Inferior parietal cortex (tissue), 1 donor: ENCODE measurements around the gene JAK3.
"Not testable (repeated sequence)": the region's sequence is repeated elsewhere in the genome, so short reads cannot be mapped to it uniquely, and the experiment has no call there.

ENCODE experiments used
- DNase-seq: peaks from one replicate; pipeline ENCODE4 v3.0.0-alpha.2; 2016; ENCODE audit errors: extremely low spot score

JAK3 gene

DNA sequence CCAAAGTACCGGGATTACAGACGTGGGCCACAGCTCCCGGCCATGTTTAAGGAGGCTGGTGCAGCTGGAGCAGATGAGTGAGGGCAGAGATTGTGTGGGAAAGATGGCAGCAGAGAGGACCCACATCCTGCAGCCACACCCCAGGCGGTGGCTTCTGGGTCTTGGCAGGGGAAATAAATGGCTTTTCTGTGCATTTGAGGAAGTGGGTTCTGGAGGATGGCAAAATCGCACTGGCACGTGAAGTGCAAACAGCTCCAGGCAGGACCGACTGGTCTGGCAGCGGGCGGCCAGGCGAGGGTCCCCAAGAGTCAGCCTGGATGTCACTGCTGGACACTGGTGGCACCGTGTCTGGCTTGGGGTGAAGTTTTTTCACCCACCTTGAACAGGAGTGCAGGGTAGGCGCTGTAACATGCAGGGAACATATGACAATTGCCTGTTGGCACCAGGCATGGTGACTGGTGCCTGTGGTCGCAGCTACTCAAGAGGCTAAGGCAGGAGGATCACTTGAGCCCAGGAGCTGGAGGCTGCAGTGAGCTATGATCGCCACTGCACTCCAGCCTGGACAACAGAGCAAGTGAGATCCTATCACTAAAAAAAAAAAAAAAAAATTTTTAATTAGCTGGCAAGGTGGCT, 44.4 kb downstream of the JAK3 start:
- DNase-seq, result no peak

DNA sequence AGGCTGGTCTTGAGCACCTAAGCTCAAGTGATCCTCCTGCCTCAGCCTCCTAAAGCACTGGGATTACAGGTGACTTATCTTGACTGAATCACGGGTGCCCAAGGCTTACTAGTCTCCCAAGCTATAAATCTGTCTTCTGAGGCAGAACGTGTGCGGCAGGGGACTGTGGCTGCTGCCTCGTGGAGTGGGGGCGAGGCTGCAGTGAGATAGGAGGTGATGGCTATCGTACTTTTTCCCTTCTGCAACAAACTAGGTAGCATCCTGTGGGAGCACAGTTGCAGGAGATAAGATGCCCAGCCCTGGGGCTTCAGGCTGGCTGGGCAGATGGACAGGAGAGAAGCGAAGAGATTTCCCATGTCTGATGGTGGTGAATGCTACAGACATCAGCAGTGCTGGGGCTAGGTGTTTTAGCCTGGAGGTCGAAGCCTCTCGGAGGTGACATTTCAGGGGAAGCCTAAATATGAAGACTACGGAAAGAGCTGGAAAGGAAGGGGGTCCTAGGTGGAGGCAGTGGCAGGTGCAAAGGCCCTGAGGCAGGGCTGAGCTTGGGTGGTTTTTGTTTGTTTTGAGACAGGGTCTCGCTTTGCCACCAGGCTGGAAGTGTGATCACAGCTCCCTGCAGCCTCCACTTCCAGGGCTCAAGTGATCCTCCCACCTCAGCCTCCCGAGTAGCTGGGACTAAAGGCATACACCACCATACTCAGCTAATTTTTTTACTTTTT, 45.5 kb downstream of the JAK3 start:
- DNase-seq, result no peak

DNA sequence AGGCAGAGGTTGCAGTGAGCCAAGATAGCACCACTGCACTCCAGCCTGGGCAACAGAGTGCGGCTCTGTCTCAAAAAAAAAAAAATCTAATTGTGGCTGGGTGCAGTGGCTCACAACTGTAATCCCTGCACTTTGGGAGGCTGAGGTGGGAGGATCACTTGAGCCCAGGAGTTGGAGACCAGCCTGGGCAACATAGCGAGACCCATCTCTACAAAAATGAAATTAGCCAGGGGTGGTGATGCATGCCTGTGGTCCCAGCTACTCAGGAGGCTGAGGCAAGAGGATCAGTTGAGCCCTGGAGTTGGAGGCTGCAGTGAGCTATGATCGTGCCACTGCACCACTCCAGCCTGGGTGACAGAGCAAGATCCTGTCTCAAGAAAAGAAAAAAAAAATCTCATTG, 49.2 kb downstream of the JAK3 start:
- not testable (repeated sequence) for DNase-seq

DNA sequence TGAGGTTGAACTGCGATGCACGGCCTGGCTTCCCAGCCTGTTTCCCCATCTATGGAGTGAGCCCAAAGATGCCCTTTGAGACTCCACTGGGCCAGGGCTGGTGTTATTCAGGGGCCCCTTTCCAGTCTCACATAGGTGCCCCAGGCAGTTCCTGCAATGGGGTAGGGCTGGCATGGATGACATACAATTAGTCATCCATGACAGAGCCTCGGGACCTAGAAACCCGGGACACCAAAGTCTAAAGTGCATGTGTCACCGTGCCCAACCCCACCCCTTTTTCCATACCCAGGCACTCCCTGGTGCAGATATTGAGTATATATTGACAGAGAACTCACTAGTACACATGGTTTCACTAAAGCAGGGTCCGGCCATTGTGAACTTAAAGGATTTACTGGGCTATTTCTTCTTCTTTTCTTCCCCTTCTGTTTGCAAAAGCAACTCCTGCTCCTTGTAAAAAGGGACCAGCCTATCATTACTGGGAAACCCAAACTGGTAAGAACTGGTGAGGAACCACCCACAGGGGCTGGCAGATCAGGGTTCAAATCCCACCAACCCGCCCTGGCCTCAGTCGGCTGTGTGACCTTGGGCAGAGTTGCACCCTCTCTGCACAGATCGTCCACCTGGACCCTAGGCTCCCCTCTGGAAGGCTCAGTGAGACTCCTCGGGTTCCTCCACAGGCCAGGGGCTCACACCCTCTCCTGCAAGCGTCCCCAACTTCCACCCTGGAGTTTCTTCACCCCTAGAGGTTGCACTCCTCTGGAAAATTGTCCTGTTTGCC, 50.2 kb downstream of the JAK3 start:
- DNase-seq, result no peak

DNA sequence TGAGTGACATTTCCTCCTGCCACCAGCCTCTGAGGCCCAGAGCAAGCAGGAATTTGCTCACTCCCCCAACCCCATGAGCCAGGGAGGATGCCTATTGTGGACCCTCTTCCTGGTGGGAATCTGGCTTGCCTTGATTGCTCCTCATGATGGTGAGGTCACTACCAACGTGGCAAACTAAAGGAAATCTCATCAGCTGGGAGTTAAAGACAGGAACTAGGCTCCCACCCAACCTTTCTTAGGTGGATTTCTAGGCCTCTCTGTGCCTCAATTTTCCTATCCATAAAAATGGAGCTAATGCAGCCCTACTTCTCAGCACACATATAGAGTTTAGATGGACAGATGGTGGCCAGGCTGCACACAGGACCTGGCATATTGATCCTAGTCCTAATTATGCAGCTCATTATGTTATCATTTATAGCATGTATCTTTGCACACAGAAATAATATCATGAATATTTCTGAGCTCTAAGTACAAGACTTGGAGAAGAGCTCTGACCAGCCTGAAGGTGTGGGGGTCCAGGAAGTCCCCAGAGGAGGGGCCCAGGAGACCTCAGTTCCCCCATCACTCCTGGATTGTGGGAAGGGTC, 50.9 kb downstream of the JAK3 start:
- no peak for DNase-seq

DNA sequence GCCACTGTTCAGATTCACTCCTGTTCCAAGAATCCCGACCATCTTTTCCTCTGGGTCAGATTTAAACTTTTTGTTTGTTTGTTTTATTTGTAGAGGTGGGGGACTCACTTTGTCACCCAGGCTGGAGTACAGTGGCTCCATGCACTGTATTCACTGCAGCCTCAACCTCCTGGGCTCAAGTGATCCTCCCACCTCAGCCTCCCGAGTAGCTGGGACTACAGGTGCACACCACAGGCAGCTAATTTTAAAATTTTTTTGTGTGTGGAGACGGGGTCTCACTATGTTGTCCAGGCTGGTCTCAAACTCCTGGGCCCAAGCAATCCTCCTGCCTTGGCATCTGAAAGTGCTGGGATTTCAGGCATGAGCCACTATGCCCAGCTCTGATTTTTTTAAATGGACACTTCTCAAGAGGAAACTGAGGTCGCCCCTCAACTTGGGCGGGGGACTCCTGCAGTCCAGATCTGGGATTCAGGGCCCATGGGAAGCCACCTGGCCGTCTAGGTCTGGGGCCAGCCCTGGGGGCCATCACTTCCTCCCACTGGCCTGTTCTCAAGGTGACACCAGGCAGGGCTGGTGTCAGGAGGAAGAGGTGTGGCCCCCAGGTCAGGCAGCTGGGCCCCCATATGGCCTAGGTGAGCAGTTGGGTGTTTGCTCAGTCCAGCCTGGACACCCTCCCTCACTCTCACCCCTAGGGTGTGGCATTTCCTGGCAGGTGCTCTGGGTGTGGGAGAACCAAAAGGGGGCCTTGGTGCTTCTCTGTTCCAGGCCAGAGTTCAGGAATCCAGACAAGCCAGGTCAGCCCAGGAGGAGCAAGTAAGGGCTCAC, 51.6 kb downstream of the JAK3 start:
- no peak for DNase-seq

DNA sequence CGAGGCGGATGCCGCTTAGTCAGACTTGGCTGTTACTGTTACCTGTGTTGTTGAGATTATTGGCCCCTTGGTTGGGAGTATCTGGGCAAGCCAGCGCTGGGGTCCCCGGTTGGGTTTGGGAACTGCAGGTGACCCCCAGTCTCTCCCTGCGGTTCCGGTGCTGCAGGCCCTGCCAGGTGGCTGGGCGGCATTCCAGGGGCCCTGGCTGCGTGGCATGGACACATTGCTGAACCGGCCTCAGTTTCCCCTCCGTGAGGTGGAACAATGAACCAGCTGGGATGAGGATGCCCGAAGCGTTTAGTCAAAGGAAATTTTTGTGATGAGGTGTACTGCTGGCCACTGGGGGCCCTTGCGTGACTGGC, 52.3 kb downstream of the JAK3 start:
- no peak for DNase-seq

DNA sequence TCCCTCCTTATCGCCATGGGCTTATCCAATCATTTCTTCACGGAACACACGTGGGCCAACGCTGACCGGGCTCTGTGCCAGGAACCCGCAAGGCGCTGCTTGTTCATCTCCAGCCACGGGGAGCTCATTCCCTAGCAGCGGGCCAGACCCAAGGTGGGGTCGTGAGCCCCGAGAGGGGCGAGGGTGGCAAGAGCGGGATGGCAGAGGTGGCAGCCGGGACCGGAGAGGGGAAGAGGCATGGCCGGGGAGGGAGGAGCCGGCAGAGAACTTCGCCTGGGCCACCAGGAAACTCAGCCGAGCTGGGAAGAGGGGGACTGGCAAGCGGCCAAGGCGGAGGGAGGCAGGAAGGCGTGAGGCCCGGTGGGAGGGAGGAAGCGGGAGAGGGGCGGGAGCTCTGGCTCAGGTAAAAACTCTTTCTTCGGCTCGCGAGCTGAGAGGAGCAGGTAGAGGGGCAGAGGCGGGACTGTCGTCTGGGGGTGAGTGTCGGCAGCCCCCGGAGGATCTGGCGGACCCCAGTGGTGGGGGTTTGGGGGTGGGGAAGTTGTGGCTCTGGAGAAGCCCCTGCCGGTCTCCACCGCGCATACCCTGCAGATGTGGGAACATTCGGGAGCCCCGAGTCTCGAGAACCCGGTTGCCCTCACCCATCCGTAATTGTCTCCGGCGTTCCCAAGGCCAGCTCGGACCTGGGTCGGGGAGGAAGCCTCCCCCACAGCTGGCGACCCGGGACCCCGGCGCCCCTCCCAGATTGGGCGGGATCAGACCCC, 52.9 kb downstream of the JAK3 start, which contains the start of gene B3GNT3:
Gene B3GNT3, plus strand, starts transcription at position 408 of the 764 bp plus-strand sequence. CDS start 12,670 bp downstream, outside the sequence.
- no peak for DNase-seq

DNA sequence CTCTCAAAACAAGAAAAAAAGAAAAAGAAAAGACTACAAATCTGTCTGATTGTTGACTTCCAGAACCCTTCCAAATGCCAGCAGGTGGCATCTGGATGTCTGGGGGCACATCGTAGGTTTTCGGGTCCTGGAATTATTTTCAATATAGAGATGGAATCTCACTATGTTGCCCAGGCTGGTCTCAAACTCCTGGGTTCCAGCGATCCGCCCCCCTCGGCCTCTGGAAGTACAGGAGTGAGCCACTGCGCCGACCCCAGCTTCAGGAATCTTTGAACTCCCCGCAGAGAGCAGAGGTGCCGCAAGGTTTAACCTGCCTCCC, 53.4 kb downstream of the JAK3 start:
- DNase-seq, result no peak

DNA sequence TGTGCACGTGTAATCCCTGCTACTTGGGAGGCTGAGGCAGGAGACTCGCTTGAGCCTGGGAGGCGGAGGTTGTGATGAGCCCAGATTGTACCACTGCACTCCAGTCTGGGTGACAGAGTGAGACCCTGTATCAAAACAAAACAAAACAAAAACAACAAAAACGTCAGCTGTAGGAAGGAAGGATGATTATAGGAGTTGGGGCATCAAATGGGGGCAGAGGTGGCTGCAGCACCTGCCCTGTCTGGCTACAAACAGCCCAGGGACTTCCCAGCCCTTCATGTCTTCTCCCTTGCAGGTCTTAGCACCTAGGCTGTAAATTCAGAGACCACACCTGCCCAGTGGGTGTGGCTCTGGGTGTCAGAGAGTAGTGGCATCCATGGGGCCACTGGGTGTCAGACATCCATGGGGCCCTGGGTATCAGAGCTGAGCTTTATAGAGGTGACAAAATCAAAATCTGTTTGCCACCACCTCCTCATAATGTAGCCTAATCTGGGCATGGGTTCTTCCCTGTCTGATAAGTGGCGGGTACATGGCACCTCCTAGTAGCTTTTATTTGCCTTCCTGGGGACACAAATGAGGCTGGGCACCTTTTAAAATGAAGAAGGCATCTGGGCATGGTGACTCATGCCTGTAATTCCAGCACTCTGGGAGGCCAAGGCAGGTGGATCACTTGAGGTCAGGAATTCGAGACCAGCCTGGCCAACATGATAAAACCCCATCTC, 57.6 kb downstream of the JAK3 start:
- DNase-seq, result no peak

DNA sequence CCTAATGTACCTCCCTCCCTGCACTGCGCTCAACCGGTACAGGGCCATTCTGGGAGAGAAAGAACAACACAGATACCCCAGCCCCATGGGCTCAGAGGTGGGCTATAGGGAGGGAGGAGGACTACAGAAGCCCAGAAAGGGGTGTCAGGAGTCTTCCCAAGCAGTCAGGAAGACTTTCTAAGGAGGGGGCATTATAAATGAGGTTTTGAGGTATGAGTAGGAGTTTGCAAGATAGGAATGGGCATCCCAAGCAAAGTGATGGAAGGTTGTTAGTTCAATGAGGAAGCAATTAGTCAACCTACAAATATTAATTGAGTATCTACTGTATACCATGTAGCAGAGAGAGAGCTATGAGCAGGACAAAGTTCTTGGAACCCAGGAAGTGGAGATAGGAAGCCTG, 59.1 kb downstream of the JAK3 start:
- DNase-seq, result no peak

DNA sequence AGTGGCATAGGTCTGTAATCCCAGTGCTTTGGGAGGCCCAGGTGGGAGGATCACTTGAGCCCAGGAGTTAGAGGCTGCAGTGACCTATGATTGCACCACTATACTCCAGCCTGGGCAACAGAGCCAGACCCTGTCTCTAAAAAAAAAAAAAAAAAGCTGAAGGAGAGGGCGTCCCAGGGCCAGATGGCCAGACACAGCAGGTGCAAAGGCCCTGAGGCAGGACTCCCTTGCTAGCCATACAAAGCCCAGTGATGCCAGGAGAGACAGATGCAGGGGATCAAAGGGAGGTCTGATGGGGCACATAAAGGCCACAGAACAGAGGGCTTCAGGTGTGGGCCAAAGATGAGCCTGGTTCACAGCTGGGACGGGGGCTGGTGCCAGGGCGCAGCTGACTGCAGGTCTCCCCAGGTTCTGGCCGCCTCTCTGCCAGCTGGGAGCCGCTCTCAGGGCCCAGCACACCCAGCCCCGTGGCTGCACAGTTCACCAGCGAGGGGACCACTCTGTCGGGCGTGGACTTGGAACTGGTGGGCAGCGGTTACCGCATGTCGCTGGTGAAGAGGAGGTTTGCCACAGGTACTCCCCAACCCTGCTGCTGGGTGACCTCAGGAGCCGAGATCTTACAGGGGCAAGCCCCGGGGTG, 60.4 kb downstream of the JAK3 start:
- DNase-seq, result no peak

DNA sequence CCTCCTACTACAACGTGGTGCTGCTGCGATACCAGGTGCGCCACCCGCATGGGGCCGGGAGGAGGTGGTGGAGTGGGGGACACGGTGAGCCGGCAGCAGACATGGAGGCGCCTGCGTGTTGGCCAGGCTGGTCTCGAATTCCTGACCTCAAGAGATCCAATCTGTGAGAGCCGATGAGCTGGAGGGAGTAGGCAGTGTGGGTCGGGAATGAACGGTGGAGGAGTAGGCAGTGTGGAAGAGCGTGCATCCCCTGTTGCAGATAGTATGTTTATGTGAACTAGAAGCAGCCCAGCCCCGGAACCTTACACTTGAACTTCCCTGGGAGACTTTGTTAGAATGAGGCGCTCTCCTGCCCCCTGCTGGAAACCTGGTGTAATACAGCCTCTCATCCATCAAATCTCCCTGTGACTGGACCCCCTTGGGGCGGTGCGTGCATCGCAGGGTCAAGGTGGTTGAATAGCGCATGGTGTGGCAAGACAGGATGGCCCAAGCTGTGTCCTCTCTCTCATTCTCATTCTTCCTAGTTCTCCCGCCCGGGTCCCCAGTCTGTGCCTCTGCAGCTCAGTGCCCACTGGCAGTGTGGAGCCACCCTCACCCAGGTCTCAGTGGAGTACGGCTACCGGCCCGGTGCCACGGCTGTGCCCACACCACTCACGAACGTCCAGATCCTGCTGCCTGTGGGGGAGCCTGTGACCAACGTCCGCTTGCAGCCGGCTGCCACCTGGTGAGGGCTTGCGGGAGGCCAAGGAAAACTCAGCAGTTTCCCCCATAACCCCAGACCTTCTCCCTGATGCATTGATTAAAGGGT, 63.4 kb downstream of the JAK3 start:
- DNase-seq, result peak; percentile 72

DNA sequence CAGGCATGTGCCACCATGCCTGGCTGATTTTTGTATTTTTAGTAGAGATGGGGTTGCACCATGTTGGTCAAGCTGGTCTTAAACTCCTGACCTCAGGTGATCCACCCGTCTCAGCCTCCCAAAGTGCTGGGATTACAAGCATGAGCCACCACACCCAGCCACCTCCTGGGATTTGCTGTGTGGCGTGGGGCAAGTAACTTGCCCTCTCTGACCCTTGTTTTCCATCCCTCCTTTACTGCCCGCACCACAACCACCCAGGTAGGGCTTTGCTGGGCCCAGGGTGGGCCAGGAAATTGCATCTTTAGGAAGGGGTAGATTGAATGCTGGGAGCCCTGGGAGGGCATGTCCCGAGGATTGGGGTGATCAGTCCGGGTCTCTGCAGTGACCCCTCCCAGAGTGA, 64.1 kb downstream of the JAK3 start:
- DNase-seq, result not testable (repeated sequence)

DNA sequence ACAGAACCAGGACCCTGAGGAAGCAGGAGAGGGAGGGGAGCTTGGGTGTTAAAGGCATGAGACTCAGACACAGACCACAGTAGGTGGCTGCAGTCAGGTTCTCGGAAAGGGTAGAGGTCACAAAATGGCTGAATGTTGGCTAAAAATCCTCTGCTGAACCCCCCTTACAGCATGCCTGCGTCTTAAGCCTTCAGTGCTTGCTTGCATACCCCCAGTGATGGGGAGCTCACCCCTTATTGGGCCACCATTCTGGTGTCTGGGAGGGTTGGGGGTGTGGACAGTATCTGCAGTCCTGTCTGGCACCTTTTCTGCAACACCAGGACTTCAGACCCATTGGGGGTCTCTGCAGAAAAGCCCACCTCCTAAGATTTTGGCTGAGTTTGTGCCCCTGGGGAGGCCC, 67.0 kb downstream of the JAK3 start:
- DNase-seq, result no peak

DNA sequence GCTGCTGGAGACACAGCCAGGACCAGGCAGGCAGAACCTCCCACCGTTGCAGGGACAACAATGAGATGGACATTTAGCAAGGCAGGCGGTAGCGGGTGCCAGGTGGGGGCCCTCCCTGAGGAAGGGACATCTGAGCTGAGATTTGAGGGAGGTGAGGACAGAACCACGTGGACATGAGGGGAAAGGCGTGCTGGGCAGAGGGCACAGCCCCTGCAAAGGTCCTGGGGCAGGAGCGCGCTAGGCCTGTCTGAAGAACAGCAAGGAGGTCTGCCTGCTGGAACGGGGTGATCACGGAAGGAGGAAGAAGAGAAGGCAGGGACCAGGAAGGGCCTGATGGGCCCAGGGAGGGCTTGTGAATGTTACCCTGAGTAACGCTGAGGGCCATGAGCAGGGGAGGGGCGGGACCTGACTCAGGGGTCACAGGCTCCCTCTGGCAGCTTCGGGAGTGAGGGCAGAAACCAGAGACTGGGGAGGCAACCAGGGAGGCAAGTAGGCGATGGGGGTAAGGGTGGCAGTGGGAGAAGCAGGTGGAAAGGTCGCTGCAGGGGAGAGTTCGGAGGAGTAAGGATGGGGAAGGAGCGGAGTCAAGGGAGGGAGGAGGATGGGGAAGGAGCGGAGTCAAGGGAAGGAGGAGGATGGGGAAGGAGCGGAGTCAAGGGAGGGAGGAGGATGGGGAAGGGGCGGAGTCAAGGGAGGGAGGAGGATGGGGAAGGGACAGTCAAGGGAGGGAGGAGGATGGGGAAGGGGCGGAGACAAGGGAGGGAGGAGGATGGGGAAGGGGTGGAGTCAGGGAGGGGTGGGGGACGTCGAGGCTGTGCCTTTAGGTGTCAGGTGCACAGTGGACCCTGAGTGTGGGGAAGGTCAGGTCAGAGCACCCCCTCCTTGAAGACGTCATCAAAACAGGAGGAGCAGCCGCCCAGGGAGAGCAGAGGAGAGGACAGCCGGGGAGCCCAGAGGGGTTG, 68.5 kb downstream of the JAK3 start:
- no peak for DNase-seq

DNA sequence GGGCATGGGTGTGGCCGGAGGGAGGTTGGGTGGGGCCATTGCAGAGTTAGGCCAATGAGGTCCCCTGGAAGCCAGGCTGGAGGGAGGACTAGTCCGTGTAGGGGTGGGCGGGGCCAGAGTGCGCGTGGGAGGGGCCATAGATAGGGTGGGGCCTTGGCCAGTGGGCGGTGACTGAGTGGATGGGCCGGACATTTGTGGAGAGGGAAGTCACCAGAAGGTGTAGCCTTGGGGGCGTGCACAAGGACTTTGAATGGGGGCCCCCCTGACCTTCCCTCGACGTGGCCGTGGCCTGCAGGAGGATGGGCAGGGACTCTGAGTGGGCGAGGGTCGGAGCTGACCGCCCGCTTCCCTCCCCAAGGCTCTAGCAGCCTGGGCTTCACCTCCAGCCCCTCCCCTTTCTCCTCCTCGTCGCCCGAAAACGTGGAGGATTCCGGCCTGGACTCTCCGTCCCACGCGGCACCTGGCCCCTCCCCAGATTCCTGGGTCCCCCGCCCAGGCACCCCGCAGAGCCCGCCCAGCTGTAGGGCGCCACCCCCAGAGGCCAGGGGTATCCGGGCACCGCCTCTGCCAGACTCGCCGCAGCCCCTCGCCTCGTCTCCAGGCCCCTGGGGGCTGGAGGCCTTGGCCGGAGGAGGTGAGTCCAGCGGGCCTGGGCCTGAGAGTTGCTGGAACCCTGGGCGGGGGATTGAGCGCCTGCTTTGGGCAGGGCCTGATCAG, 69.4 kb downstream of the JAK3 start:
- DNase-seq, result no peak
